Activated CD4-positive, CD25-positive, alpha-beta regulatory T cell (primary cell): Measurements from ENCODE around the gene ERC2.

ENCODE experiments used
- DNase-seq, 4 experiments: peaks; one replicate each; lab custom pipeline; 2025; lab: John Stamatoyannopoulos, UW

ERC2 gene

DNA sequence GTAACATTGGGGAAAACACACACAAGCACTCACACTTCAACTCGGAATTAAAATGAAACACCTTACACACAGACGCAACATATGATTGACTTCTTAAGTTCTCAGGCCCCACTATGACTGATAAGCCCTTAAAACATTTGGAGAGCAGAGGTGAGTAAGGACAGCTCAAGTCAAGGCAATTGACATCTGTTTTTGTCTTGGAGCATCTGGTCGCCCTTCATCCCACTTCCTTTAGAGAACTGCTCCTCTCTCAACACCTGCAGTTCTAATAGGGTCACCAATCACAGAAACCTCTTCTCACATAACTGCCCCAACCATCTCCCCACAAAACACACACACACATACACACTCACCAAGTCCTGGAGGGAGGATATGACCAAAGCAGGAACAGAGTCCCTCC is 43.4 kb downstream of the ERC2 start:
- no peak for DNase-seq

DNA sequence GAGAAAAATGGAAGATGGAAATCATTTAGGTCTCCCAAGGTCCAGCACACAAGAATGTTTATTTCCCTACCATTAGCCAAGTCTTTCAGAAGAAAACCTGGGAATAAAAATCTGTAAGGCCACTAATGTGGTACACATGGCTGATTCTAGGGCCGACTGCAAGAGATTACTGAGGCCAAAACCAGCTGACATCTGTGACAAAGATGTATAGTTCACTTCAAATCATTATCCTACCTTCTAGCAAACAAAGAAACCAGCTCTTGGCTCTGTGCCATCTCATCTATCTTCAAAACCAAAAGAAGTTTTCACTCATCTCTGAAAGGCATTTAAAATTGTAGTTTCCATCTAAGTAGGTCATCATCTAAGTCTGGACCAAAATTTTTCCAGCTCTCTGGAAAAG is 43.9 kb downstream of the ERC2 start:
- DNase-seq = no peak

GRCh38 chr3:56423661-56424099 is 44.6 kb downstream of the ERC2 start:
- DNase-seq = no peak

GRCh38 chr3:56422316-56422715 is 46.0 kb downstream of the ERC2 start:
- DNase-seq = no peak

DNA sequence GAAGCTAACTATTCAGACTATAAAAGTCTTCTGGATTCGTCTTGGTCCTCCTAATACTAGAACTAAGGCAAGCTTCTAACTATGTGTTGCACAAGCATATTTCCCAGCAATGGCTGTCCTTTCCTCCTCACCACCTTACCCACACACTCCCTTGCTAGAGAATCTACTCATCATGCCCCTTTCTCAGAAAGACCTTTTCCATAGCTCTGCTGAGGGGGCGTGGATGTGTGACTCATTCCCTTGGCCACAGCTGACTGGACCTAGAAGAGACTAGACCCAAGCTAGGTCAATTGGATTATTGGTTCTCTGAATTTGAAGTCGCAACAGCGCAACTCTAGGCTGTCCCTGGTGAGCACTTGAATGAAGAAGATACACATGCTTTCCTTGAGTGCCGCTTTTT is 47.1 kb downstream of the ERC2 start:
- no peak for DNase-seq

DNA sequence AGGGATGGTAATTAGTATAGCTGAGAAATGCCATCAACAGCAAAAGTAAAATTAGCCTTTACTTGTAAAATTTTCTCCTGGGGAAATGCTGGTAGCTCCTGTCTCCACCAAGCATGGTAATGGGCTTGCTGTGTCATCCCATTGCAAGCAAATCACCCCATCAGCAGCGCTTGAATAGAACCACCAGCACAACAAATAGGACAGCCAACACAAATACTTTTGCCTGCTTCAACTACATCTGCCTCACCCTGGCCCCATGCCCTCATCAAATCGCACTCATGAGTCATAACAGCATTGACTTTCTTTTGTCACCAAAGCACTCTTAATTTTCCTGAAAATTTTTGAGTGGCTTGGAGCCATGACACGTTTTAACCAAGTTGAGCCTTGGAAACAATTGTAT is 52.6 kb downstream of the ERC2 start:
- no peak for DNase-seq

DNA sequence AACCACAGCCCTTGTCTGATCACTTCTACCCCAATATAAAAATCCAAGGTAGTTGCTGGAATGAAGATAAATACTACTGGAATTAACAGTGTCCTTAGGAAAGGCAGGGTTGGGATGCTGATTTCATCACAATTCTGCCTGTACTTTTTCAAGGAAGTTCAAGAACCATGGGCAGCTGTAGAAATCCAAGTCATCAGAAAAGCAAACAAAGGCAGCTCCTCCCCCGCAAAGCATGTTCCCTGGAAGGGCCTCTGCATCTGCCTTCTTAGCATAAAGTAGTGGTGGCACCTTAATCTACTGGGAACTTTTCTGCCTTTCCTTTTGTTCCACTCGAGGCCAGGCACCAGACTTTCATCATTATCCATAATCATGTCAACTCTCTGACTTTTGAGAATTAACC is 54.4 kb downstream of the ERC2 start:
- no peak for DNase-seq

DNA sequence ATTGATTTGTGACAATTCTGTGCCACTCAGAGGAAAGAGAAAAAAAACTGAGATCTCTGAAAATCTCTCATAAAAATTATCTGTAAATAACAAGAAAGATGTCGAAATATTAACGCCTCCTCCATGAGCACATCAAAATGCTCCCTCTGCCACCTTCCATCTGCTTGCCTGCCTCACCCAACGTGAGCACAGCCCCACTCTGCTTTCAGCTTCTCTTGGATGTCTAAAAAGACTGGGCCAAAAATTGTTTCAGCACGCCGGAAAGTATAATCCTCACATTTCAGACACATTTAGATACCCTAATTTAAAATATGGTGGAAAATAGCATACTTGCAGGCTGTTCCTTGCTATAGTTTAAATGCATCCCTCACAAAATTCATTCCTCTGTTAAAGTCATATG is 57.1 kb downstream of the ERC2 start:
- DNase-seq = no peak

DNA sequence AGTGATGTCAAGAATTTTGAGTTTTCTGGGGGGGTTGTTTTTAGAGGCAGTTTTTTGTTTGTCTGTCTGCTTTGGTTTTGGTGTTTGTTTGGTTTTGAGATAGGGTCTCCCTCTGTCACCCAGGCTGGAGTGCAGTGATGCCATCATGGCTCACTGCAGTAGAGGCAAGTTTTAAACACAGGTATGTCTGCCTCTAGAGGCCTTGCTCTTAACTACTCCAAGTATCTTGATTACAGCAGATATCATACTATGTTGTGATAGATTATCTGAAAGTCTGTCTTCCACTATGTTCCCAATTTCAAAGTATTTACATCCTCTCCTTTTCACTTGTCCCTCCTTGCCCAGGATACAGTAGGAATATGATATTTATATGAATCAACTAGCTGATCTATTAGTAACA is 57.7 kb downstream of the ERC2 start:
- no peak for DNase-seq

DNA sequence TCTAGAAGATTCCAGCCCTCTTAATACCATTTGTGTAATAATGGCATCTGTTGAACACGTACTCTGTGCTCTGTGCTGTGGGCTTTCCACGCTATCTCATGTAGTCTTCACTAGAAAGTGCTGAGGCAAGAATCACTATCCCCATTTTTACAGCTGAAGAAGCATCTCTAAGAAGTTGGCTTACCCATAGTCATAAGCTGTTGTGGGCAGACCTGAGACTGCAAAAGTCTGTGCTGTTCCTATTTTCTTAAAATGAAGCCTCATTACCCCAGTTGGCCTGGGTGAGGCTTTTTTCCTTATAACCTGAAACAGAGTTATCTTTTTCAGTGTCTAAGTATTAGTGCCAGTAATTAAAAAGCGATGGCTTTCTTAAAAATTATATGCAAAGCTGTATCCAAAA is 58.5 kb downstream of the ERC2 start:
- DNase-seq = no peak

DNA sequence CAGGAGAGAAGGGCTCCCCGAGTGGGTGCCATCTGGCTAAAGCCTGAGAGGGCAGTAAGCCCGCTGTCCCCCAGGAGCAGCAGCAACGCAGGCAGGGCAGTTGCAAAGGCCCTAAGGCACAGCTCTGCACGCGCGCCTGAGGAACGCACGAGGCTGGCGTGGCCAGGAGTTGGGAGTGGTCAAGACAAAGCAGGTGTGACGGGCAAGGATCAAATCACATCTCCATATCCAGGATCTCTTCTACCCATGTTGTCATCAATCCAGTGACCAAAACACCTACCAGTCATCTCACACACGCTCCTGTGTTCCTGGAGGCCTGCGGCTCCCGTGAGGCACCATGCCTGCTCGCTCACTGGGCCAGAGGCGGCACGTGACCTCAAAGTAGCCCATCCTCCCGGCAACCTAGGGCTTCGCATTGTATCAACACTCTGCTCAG is 59.5 kb downstream of the ERC2 start:
- DNase-seq = no peak

GRCh38 chr3:56406826-56407515 is 61.3 kb downstream of the ERC2 start:
- no peak for DNase-seq

- no peak for DNase-seq
These were observed 63.4 kb downstream of the ERC2 start for GRCh38 chr3:56404884-56405283.

DNA sequence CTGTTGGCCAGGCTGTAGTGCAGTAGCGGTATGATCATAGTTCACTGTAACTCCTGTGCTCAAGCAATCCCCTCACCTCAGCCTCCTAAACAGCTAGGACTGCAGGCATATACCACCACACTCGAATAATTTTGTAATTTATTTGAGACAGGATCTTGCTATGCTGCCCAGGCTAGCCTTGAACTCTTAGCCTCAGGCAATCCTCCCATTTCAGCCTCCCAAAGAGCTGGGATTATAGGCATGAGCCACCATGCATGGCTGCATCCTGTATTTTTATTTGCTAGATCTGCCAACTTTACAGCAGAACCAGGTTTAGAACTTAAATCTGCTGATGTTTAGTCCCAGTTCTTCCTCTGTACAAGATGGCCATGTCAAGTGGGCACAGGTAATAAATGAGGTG is 69.6 kb downstream of the ERC2 start:
- no peak for DNase-seq

- DNase-seq = no peak
These were observed 70.5 kb downstream of the ERC2 start for GRCh38 chr3:56397798-56398197.

- DNase-seq = no peak
These were observed 79.0 kb downstream of the ERC2 start for GRCh38 chr3:56389183-56389830.

GRCh38 chr3:56383092-56383491 is 85.2 kb downstream of the ERC2 start:
- no peak for DNase-seq

DNA sequence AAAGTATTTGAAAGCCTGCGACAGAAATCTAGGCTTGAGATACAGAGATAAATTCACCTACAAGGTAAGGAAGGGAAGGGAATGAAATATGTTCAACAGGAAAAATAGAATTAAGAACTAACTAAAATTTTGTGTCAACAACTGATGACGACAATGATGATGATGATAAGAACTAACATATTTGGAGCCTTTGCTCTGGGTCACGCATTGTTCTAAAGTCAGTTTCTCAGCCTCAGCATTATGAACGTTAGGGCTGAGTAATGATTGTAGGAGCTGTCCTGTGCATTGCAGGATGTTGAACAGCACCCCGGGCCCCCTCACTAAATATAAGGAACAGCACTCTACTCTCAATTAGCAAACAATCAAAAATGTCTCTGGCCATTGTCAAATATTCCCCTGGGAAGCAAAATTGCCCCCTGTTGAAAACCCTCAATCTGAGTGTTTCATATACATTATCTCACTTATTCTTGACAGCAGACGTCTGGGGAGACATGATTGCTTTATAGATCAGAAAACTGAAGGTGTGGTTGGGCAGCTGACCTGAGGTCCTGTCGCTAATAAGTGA is 88.5 kb downstream of the ERC2 start:
- DNase-seq = no peak

GRCh38 chr3:56375654-56376053 is 92.6 kb downstream of the ERC2 start:
- no peak for DNase-seq

GRCh38 chr3:56373386-56373785 is 94.9 kb downstream of the ERC2 start:
- DNase-seq = no peak

GRCh38 chr3:56370991-56371775 is 97.1 kb downstream of the ERC2 start:
- no peak for DNase-seq

- DNase-seq = no peak
These were observed 98.4 kb downstream of the ERC2 start for GRCh38 chr3:56369914-56370313.

DNA sequence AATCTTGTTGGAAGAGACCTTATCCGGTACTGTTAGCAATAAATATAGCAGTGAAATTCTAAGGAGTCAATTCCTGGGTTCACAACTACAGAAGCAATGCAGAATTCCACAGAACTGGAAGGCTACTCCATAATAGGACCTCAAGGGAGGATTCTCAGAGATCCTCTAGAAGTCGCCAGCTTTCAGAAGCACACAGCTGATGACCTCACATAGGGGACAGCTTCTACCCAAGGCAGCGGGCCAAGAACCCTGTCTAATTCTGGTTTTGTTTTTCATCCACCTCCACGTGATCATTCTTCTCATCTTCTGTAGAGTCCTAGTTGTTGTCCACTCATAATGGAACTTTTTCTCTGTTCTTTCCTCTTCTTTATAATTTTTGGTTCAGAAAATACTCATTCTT is 99.4 kb downstream of the ERC2 start:
- no peak for DNase-seq
